SK-N-SH (cell line): ENCODE results near the gene CIAO3. TPM values are rescaled to one million over a fixed set of nuclear protein-coding genes. Genes with fewer than 3 reads are reported as not detected.
A peak's percentile ranks its signal among the peaks of the same experiment; 100 is the strongest.

ENCODE experiments used
- CTCF ChIA-PET: fragments of 300-600, 350-600 bp; formaldehyde crosslinking; extraction: SDS; loops from one replicate; lab custom pipeline; 2021; lab: Yijun Ruan, JAX
- POLR2A ChIA-PET: fragments of 350-600 bp; sonication (Branson Sonifier 250); formaldehyde crosslinking; extraction: SDS; loops from one replicate; lab custom pipeline; 2020; ENCODE audit warnings: antibody characterized with exemption, inconsistent platforms; lab: Yijun Ruan, JAX
- DNase-seq: peaks from one replicate; pipeline ENCODE4 v3.0.0; 2012
- H2AFZ ChIP-seq: fragments of 200-600 bp; sonication (generic); 2 replicates; pipeline ENCODE4 v1.8.1; 2016; ENCODE audit warnings: antibody characterized with exemption, mild to moderate bottlenecking, low read depth
- H3F3A ChIP-seq: fragments of 200-600 bp; sonication (generic); replicated peaks from 2 replicates; pipeline ENCODE3; 2016; ENCODE audit warnings: antibody characterized with exemption, mild to moderate bottlenecking; ENCODE audit not compliant: insufficient read depth
- H3K27ac ChIP-seq, 2 experiments: fragments of 200-500 bp in 1 of 2; fragments of 200-600 bp in 1 of 2; sonication (Bioruptor generic) in 1 of 2; sonication (generic), shearing (Covaris generic) in 1 of 2; 2 replicates each; pipeline versions ENCODE4 v1.5.1 to v1.6.1; 2014 to 2016; ENCODE audit warnings: low read depth in 2 of 2, inconsistent platforms in 1 of 2, low read length in 1 of 2, mild to moderate bottlenecking in 1 of 2, mixed read lengths in 1 of 2
- H3K27me3 ChIP-seq: fragments of 200-600 bp; sonication (generic), shearing (Covaris generic); 2 replicates; pipeline ENCODE4 v1.6.1; 2016; ENCODE audit warnings: mixed run types; ENCODE audit not compliant: insufficient read depth
- H3K36me3 ChIP-seq, 2 experiments: fragments of 200-500 bp in 1 of 2; fragments of 200-600 bp in 1 of 2; sonication (Bioruptor generic) in 1 of 2; sonication (generic) in 1 of 2; replicated peaks in 1 of 2; 2 replicates each; pipeline versions ENCODE3 to v1.5.1; 2014 to 2016; ENCODE audit warnings: low read length in 1 of 2, mild to moderate bottlenecking in 1 of 2; ENCODE audit not compliant: insufficient read depth in 2 of 2, control insufficient read depth in 1 of 2
- H3K4me1 ChIP-seq, 2 experiments: fragments of 200-500 bp in 1 of 2; fragments of 200-600 bp in 1 of 2; sonication (Bioruptor generic) in 1 of 2; sonication (generic), shearing (Covaris generic) in 1 of 2; 2 replicates each; pipeline versions ENCODE4 v1.5.1 to v1.6.1; 2014 to 2016; ENCODE audit warnings: low read depth in 1 of 2, low read length in 1 of 2, mixed run types in 1 of 2; ENCODE audit not compliant: insufficient read depth in 2 of 2, control insufficient read depth in 1 of 2
- H3K4me2 ChIP-seq: fragments of 200-600 bp; sonication (generic), shearing (Covaris generic); 2 replicates; pipeline ENCODE4 v1.6.1; 2017; ENCODE audit warnings: mixed run types
- H3K4me3 ChIP-seq, 2 experiments: fragments of 200-500 bp in 1 of 2; fragments of 200-600 bp in 1 of 2; sonication (Bioruptor generic) in 1 of 2; sonication (generic), shearing (Covaris generic) in 1 of 2; 2 replicates each; pipeline versions ENCODE4 v1.5.1 to v1.8.1; 2014 to 2016; ENCODE audit warnings: low read depth in 2 of 2, inconsistent platforms in 1 of 2, low read length in 1 of 2, mild to moderate bottlenecking in 1 of 2, mixed read lengths in 1 of 2, moderate library complexity in 1 of 2
- H3K79me2 ChIP-seq: fragments of 200-600 bp; sonication (generic); 2 replicates; pipeline ENCODE4 v1.8.1; 2017; ENCODE audit warnings: mild to moderate bottlenecking; ENCODE audit not compliant: insufficient read depth
- H3K9ac ChIP-seq: fragments of 200-600 bp; sonication (generic); 2 replicates; pipeline ENCODE4 v1.6.1; 2017; ENCODE audit warnings: mixed run types
- H3K9me2 ChIP-seq: fragments of 200-600 bp; sonication (generic); 2 replicates; pipeline ENCODE4 v1.6.1; 2017; ENCODE audit warnings: mixed run types
- H3K9me3 ChIP-seq: fragments of 200-600 bp; sonication (generic); 2 replicates; pipeline ENCODE4 v1.6.1; 2017; ENCODE audit warnings: mixed run types, mild to moderate bottlenecking, moderate library complexity
- H4K20me1 ChIP-seq: fragments of 200-600 bp; sonication (generic); 2 replicates; pipeline ENCODE4 v1.6.1; 2017; ENCODE audit warnings: mild to moderate bottlenecking, mixed run types; ENCODE audit not compliant: insufficient read depth
- CHD2 ChIP-seq: fragments of 150-350 bp; IDR thresholded peaks from 2 replicates; pipeline ENCODE4 v1.6.1; 2018; ENCODE audit warnings: low read length; ENCODE audit not compliant: partially characterized antibody
- FOSL2 ChIP-seq: IDR thresholded peaks from 2 replicates; pipeline ENCODE4 v1.4.0; 2012; ENCODE audit warnings: low read depth, mild to moderate bottlenecking, moderate library complexity, borderline replicate concordance
- FOXJ3 ChIP-seq: sonication (generic); formaldehyde crosslinking; IDR thresholded peaks from 2 replicates; pipeline ENCODE4 v1.5.1; 2020; ENCODE audit warnings: mild to moderate bottlenecking, missing genetic modification reagents
- FOXM1 ChIP-seq: IDR thresholded peaks from 2 replicates; pipeline ENCODE4 v1.4.0; 2012; ENCODE audit warnings: low read depth, mild to moderate bottlenecking
- GATA2 ChIP-seq: sonication (generic); formaldehyde crosslinking; IDR thresholded peaks from 2 replicates; pipeline ENCODE4 v1.5.0; 2020; ENCODE audit warnings: mild to moderate bottlenecking, missing genetic modification reagents
- MXI1 ChIP-seq: IDR thresholded peaks from 2 replicates; pipeline ENCODE4 v1.6.1; 2012; ENCODE audit warnings: mild to moderate bottlenecking, low read depth, low read length, improper control_type of control experiment
- NRF1 ChIP-seq: IDR thresholded peaks from 2 replicates; pipeline ENCODE4 v1.6.1; 2012; ENCODE audit warnings: low read depth, mild to moderate bottlenecking, low read length
- POLR2AphosphoS5 ChIP-seq: IDR thresholded peaks from 2 replicates; pipeline ENCODE4 v1.6.1; 2012; ENCODE audit warnings: low read depth, low read length
- RCOR1 ChIP-seq: fragments of 150-350 bp; IDR thresholded peaks from 2 replicates; pipeline ENCODE4 v1.6.1; 2017; ENCODE audit warnings: antibody characterized with exemption, low read length
- TAF1 ChIP-seq: IDR thresholded peaks from 2 replicates; pipeline ENCODE4 v1.6.1; 2012; ENCODE audit warnings: low read depth, mild to moderate bottlenecking, low read length, moderate library complexity, borderline replicate concordance
- WGBS: methylation state at CpG from one replicate; pipeline ENCODE4 v1.1.6; 2017; ENCODE audit warnings: low lambda C conversion rate; 5-methylcytosine and 5-hydroxymethylcytosine counted together
- polyA plus RNA-seq, 3 experiments: library from polyadenylated mRNA; depleted of rRNA; stranded (reverse); fragments of >200 nt; gene quantifications; 2 replicates each; pipeline ENCODE4 v1.2.3, GENCODE V29; 2012
- TF ChIP-seq, protein P1 (sequence below): IDR thresholded peaks from 2 replicates; pipeline ENCODE4 v1.4.0; 2012; ENCODE audit warnings: low read depth

Gene CIAO3
- polyA plus RNA-seq, 1 of the 3 experiments (the other 2 are of a cell fraction), result 14.4 TPM

DNA sequence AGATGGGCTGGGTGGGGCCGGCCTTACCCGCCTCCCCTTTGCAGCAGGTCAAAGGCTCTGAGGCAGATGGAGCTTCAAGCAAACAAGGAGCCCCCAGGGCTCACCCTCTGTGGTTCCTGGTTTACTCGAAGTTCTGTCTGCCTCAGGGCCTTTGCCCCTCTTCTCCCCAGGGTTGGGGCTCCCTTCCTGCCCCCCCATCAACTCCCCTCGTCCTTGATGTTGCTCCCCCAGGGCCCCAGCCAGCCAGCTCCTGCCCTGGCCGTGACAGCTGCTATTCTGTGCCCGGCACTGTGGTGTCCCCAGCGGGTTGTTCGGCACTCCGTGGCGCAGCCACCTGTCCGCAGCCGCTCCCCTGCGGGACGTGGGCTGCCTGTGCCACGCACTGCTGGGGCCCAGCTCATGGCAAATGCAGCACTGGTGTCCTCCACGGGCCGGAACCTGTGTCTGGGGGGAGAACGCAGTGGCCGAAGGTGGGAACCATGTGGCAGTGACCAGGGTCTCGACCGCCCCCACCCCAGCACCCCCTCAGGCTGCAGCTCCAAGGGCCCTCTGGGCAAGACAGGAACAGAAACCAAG, 30.2 kb downstream of the CIAO3 start:
- POLR2A ChIA-PET, result interaction anchor here (0.6 to 2.8 kb wide), 4 partner anchors 10 to 35 kb away, joined by 4 to 19 read pairs (median 4); partner anchors contain the start of gene ANTKMT
- no peak overlapping the region for H3K4me3 ChIP-seq
- H3K9me2 ChIP-seq, result no peaks in the 10 kb centered on the region
- peaks cover 30% of the 10 kb centered on the region for H3F3A ChIP-seq
- no peaks in the 10 kb centered on the region for H3K27me3 ChIP-seq
- H3K9me3 ChIP-seq, result no peaks in the 10 kb centered on the region
- H3K79me2 ChIP-seq, result no peaks in the 10 kb centered on the region
- DNase-seq, result no peak
- no peak for TF ChIP-seq TAF1
- TF ChIP-seq NRF1, result no peak
- TF ChIP-seq FOXJ3 (CRISPR knock-in tag), result no peak
- H3K27ac ChIP-seq, result peak overlapping the region; percentile 82 to 84; a peak in 3 of 4 replicates
- no peaks in the 10 kb centered on the region for H3K36me3 ChIP-seq
- peaks cover 23 to 38% of the 10 kb centered on the region in 2 experiments; a peak in 2 of 4 replicates for H3K4me1 ChIP-seq
- peak overlapping the region; percentile 95; the same call in 1 of the 2 replicates for H3K4me2 ChIP-seq
- H2AFZ ChIP-seq, result no peak overlapping the region
- peak overlapping the region; percentile 60; the same call in 1 of the 2 replicates for H3K9ac ChIP-seq
- CTCF ChIA-PET, result interaction anchor here (0.9 to 22.4 kb wide), 12 partner anchors 9 to 393 kb away, joined by 3 to 358 read pairs (median 5); partner anchors contain the start of genes ANTKMT, CCDC78, CHTF18 and CIAO3
- no peaks in the 10 kb centered on the region for H4K20me1 ChIP-seq
- 73% methylated on average over 12 of the region's 21 CpGs for WGBS

DNA sequence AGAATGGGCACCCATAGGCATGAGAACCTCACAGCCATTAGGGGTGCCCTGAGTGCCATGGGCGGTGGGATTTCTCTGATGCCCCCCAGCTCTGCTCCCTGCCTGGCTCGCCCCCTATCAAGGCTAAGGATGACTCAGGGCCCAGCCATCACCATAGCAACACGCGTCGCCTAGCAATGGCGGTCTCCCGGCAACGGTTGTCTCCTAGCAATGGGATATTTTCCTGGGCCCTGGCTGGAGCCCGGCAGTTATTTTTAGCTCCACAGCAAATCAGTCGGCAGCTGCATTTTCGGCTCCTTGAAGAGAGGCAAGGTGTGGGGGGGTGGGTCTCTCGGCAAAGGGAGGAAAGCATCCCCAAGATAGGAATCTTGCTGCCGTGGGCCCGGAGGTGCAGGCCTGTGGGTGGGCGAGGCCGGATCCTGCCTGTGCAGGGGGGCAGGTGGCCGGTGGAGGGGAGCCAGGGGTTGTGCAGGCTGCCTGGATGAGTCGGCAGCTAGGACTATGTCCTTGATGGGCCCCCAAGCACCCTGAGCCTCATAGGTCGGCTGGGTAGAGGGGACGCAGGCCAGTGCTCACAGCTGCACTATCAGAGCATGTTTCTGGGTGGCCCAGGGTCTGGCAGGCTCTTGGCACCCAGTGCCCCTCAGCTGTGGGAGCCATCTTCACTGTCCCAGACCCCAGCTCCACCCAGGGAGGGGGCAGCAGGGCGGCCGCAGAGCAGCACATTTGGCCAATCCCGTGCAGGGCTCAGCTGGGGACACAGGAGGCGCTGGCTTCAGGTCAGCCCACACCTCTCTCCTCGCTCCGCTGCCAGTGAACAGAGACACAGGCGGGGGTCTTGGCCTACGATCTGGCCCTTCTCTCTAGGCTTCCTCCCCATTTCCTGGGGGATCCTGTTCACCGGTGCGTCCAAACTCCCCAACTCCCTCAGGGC, 31.0 kb downstream of the CIAO3 start:
- Histone ChIP-seq H3K4me1 (peaks cover 23 to 38% of the 10 kb centered on the region in 2 experiments; a peak in 2 of 4 replicates), H3F3A (peaks cover 30% of the 10 kb centered on the region), H3K4me3 (peak overlapping the region; percentile 29 to 61; a peak in 3 of 4 replicates), H3K27ac (peak overlapping the region; percentile 82 to 84), H3K9ac (peak overlapping the region; percentile 60), H2AFZ (no peak overlapping the region), H3K36me3 (no peaks in the 10 kb centered on the region), H3K9me2 (no peaks in the 10 kb centered on the region), H3K9me3 (no peaks in the 10 kb centered on the region), H3K4me2 (peak overlapping the region; percentile 95), H3K79me2 (peaks cover 3% of the 10 kb centered on the region; the same call in 1 of the 2 replicates), H3K27me3 (no peaks in the 10 kb centered on the region), H4K20me1 (no peaks in the 10 kb centered on the region; the same call in 1 of the 2 replicates)
- TF ChIP-seq MXI1 (peak; percentile 100), FOSL2 (peak; percentile 48; the same call in 1 of the 2 replicates), RCOR1 (0 out of 2 replicates have a peak, but pooled peaks have one; percentile 16), FOXM1 (peak; percentile 90), POLR2AphosphoS5 (no peak), GATA2 (CRISPR knock-in tag) (peak; percentile 53; the same call in 1 of the 2 replicates), CHD2 (peak; percentile 8)
- TF ChIP-seq, protein P1, sequence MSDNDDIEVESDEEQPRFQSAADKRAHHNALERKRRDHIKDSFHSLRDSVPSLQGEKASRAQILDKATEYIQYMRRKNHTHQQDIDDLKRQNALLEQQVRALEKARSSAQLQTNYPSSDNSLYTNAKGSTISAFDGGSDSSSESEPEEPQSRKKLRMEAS, result no peak
- CTCF ChIA-PET, result interaction anchor here (0.9 to 22.4 kb wide), 11 partner anchors 8 to 393 kb away, joined by 3 to 358 read pairs (median 5); partner anchors contain the start of genes ANTKMT, CCDC78, CHTF18 and CIAO3
- POLR2A ChIA-PET, result interaction anchor here (0.6 to 2.8 kb wide), 5 partner anchors 11 to 78 kb away, joined by 4 to 19 read pairs (median 4); partner anchors contain the start of genes ANTKMT, CHTF18 and RPUSD1
- WGBS, result 26% methylated on average over 24 of the region's 30 CpGs
- peak; percentile 91 for DNase-seq
